HepG2 (cell line): ENCODE results near the gene RAPSN. TPM values are rescaled to one million over a fixed set of nuclear protein-coding genes. Genes with fewer than 3 reads are reported as not detected.
A peak's percentile ranks its signal among the peaks of the same experiment; 100 is the strongest.

Source experiments
- DNMT3B ChIP-seq: conservative IDR thresholded peaks from 2 replicates; pipeline ENCODE4 v1.6.1; 2016; ENCODE audit warnings: missing biosample characterization, control low read depth
- DPF2 ChIP-seq: sonication (generic); formaldehyde crosslinking; IDR thresholded peaks from 2 replicates; pipeline ENCODE4 v1.4.0; 2020; ENCODE audit warnings: mild to moderate bottlenecking, low read depth, missing genetic modification reagents, borderline replicate concordance
- E2F1 ChIP-seq: sonication (generic); formaldehyde crosslinking; IDR thresholded peaks from 2 replicates; pipeline ENCODE4 v1.5.0; 2020; ENCODE audit warnings: missing genetic modification reagents
- EEA1 ChIP-seq: sonication (generic); formaldehyde crosslinking; IDR thresholded peaks from 2 replicates; pipeline ENCODE4 v1.5.1; 2020; ENCODE audit warnings: mild to moderate bottlenecking, missing genetic modification reagents, borderline replicate concordance
- GTF3A ChIP-seq: sonication (generic); formaldehyde crosslinking; conservative IDR thresholded peaks from 2 replicates; pipeline ENCODE4 v1.4.0; 2020; ENCODE audit warnings: mild to moderate bottlenecking, missing genetic modification reagents
- HHEX ChIP-seq: IDR thresholded peaks from 2 replicates; pipeline ENCODE4 v1.6.1; 2016; ENCODE audit warnings: control low read depth
- RNF2 ChIP-seq: fragments of 450-650 bp; conservative IDR thresholded peaks from 2 replicates; pipeline ENCODE4 v1.6.1; 2016; ENCODE audit warnings: low read depth
- TRAFD1 ChIP-seq: sonication (generic); formaldehyde crosslinking; IDR thresholded peaks from 2 replicates; pipeline ENCODE4 v1.5.1; 2020; ENCODE audit warnings: missing genetic modification reagents, mild to moderate bottlenecking, borderline replicate concordance
- ZBTB2 ChIP-seq: sonication (generic); formaldehyde crosslinking; IDR thresholded peaks from 2 replicates; pipeline ENCODE4 v1.8.0; 2022; ENCODE audit warnings: low read depth, missing genetic modification reagents
- ZNF274 ChIP-seq: sonication (generic); formaldehyde crosslinking; IDR thresholded peaks from 2 replicates; pipeline ENCODE4 v1.5.1; 2020; ENCODE audit warnings: mild to moderate bottlenecking, missing genetic modification reagents
- ZNF660 ChIP-seq: sonication (generic); formaldehyde crosslinking; IDR thresholded peaks from 2 replicates; pipeline ENCODE4 v1.5.1; 2020; ENCODE audit warnings: mild to moderate bottlenecking, low read depth, missing genetic modification reagents, borderline replicate concordance
- ZNF772 ChIP-seq: sonication (generic); formaldehyde crosslinking; IDR thresholded peaks from 2 replicates; pipeline ENCODE4 v1.5.0; 2020; ENCODE audit warnings: mild to moderate bottlenecking, missing genetic modification reagents
- ZNF850 ChIP-seq: sonication (generic); formaldehyde crosslinking; conservative IDR thresholded peaks from 2 replicates; pipeline ENCODE4 v1.9.0; 2021; ENCODE audit warnings: mild to moderate bottlenecking, missing genetic modification reagents
- polyA plus RNA-seq, 8 experiments: library from polyadenylated mRNA; depleted of rRNA in 3 of 8; stranded (reverse) in 7 of 8; unstranded in 1 of 8; fragments of >200 nt; fragmentation: Illumina TruSeq in 4 of 8; extraction: Trizol in 4 of 8; gene quantifications; 2 replicates each; pipeline versions ENCODE4 v1.2.1 to v1.2.3, GENCODE V29; 2011 to 2016; ENCODE audit warnings: low read depth in 4 of 8, missing spikeins in 1 of 8, mixed read lengths in 1 of 8; ENCODE audit not compliant: insufficient read depth in 1 of 8
- total RNA-seq, 5 experiments: library from RNA; depleted of rRNA; stranded (reverse); fragments of >200 nt; fragmentation: Illumina TruSeq; extraction: Trizol; gene quantifications; 2 replicates each; pipeline ENCODE4 v1.2.3, GENCODE V29; 2016; ENCODE audit warnings: low read depth in 1 of 5
- TF ChIP-seq, protein P1 (sequence below): IDR thresholded peaks from 2 replicates; pipeline ENCODE4 v1.6.1; 2012; ENCODE audit warnings: low read depth, low read length, improper control_type of control experiment
- TF ChIP-seq, protein P2 (sequence below): sonication (generic); formaldehyde crosslinking; IDR thresholded peaks from 2 replicates; pipeline ENCODE4 v1.4.0; 2020; ENCODE audit warnings: missing genetic modification reagents

The RAPSN gene
- total and polyA plus RNA-seq, 2 of the 13 experiments (the other 11 are each of a cell fraction or from before 2014, with no cell fraction given): 0.15 to 1.2 TPM

DNA sequence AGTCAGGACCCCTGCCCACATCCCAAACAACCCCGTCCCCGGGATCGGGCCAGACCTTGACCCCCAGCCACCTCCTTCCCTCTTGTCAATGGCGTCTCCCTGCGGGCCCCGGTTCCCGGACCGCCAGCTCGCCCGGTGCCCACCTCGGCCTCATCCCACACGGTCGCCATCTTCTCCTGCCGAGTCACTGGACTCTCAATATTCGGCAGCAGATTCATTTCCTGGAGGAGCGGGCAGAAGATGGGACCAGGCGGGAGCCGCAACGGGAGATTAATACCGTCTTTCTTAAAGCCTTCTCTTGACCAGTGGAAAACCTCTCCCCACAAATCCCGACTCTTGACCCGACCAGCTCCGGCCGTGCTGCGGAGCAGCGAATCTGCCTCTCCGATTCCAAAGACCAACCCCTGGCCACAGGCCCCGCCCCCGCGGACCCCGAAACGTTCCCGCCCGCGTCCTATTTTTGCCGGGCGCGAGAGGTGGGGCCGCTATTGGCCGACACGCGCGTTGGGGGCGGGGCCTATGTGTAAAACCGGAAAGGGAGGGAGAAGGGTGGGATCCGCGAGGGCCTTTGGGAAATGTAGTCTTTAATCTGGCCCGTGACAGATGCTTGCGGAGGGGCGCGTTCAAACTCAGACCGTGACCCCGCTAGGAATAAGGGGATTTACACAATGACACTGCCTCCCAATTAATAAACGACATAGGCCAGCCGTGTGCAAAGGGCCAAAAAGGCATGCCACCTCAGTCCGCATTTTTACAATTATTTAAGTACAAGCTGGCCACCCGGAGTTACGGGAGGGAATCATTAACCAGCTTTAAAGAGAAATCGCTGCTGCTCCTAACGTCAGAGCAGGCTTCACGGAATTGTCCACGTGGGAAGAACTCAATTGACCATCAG lies 22.6 kb downstream of the RAPSN start, which contains the start of gene PSMC3 (continued):
- TF ChIP-seq EEA1 (CRISPR knock-in tag) (no peak), ZNF772 (CRISPR knock-in tag) (no peak), ZNF274 (peak; percentile 29; the same call in 1 of the 2 replicates), E2F1 (CRISPR knock-in tag) (peak; percentile 99), TRAFD1 (CRISPR knock-in tag) (no peak; the same call in 1 of the 2 replicates), RNF2 (no peak), DNMT3B (CRISPR knock-in tag) (no peak), ZNF660 (CRISPR knock-in tag) (no peak), ZNF850 (CRISPR knock-in tag) (peak; percentile 83; the same call in 1 of the 2 replicates), ZBTB2 (CRISPR knock-in tag) (peak; percentile 47; the same call in 1 of the 2 replicates), HHEX (CRISPR knock-in tag) (peak; percentile 17; the same call in 1 of the 2 replicates), DPF2 (no peak), GTF3A (CRISPR knock-in tag) (no peak)
- TF ChIP-seq, protein P1, sequence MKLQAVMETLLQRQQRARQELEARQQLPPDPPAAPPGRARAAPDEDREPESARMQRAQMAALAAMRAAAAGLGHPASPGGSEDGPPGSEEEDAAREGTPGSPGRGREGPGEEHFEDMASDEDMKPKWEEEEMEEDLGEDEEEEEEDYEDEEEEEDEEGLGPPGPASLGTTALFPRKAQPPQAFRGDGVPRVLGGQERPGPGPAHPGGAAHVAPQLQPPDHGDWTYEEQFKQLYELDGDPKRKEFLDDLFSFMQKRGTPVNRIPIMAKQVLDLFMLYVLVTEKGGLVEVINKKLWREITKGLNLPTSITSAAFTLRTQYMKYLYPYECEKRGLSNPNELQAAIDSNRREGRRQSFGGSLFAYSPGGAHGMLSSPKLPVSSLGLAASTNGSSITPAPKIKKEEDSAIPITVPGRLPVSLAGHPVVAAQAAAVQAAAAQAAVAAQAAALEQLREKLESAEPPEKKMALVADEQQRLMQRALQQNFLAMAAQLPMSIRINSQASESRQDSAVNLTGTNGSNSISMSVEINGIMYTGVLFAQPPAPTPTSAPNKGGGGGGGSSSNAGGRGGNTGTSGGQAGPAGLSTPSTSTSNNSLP: peak; percentile 15; the same call in 1 of the 2 replicates
- TF ChIP-seq, protein P2, sequence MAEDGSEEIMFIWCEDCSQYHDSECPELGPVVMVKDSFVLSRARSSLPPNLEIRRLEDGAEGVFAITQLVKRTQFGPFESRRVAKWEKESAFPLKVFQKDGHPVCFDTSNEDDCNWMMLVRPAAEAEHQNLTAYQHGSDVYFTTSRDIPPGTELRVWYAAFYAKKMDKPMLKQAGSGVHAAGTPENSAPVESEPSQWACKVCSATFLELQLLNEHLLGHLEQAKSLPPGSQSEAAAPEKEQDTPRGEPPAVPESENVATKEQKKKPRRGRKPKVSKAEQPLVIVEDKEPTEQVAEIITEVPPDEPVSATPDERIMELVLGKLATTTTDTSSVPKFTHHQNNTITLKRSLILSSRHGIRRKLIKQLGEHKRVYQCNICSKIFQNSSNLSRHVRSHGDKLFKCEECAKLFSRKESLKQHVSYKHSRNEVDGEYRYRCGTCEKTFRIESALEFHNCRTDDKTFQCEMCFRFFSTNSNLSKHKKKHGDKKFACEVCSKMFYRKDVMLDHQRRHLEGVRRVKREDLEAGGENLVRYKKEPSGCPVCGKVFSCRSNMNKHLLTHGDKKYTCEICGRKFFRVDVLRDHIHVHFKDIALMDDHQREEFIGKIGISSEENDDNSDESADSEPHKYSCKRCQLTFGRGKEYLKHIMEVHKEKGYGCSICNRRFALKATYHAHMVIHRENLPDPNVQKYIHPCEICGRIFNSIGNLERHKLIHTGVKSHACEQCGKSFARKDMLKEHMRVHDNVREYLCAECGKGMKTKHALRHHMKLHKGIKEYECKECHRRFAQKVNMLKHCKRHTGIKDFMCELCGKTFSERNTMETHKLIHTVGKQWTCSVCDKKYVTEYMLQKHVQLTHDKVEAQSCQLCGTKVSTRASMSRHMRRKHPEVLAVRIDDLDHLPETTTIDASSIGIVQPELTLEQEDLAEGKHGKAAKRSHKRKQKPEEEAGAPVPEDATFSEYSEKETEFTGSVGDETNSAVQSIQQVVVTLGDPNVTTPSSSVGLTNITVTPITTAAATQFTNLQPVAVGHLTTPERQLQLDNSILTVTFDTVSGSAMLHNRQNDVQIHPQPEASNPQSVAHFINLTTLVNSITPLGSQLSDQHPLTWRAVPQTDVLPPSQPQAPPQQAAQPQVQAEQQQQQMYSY (CRISPR knock-in tag): no peak
